H9 (cell line): Measurements from ENCODE around the gene LRP8. TPM values are rescaled to one million over a fixed set of nuclear protein-coding genes. Genes with fewer than 3 reads are reported as not detected.

Source experiments
- DNase-seq: peaks from one replicate; pipeline ENCODE4 v3.0.0-alpha.2; 2017
- H2AFZ ChIP-seq: one replicate; pipeline ENCODE4 v1.6.1; 2013; ENCODE audit warnings: mild to moderate bottlenecking, low read length, control low read depth, moderate library complexity
- H2AK5ac ChIP-seq: 2 replicates; pipeline ENCODE4 v1.6.1; 2013; ENCODE audit warnings: low read length, control low read depth, mixed read lengths; ENCODE audit not compliant: insufficient read length
- H2BK120ac ChIP-seq: one replicate; pipeline ENCODE4 v1.6.1; 2013; ENCODE audit warnings: low read depth, mild to moderate bottlenecking, low read length, control low read depth, inconsistent platforms; ENCODE audit not compliant: poor library complexity, severe bottlenecking
- H2BK12ac ChIP-seq: 2 replicates; pipeline ENCODE4 v1.6.1; 2013; ENCODE audit warnings: low read length, control low read depth, mixed read lengths, low read depth; ENCODE audit not compliant: insufficient read length
- H2BK15ac ChIP-seq: 2 replicates; pipeline ENCODE4 v1.6.1; 2013; ENCODE audit warnings: low read depth, low read length, control low read depth
- H2BK20ac ChIP-seq: one replicate; pipeline ENCODE4 v1.6.1; 2013; ENCODE audit warnings: low read depth, mild to moderate bottlenecking, low read length, control low read depth, inconsistent platforms; ENCODE audit not compliant: poor library complexity, severe bottlenecking
- H2BK5ac ChIP-seq: 2 replicates; pipeline ENCODE4 v1.6.1; 2013; ENCODE audit warnings: low read length, control low read depth, mixed read lengths; ENCODE audit not compliant: insufficient read length
- H3K14ac ChIP-seq: 2 replicates; pipeline ENCODE4 v1.6.1; 2013; ENCODE audit warnings: low read length, control low read depth; ENCODE audit not compliant: insufficient read depth
- H3K18ac ChIP-seq: 2 replicates; pipeline ENCODE4 v1.6.1; 2013; ENCODE audit warnings: low read depth, mild to moderate bottlenecking, mixed read lengths, low read length, control low read depth; ENCODE audit not compliant: insufficient read length
- H3K23ac ChIP-seq: 2 replicates; pipeline ENCODE4 v1.6.1; 2013; ENCODE audit warnings: low read length, control low read depth, mixed read lengths, low read depth; ENCODE audit not compliant: insufficient read length
- H3K23me2 ChIP-seq: 2 replicates; pipeline ENCODE4 v1.6.1; 2013; ENCODE audit warnings: low read depth, mild to moderate bottlenecking, mixed read lengths, low read length, control low read depth; ENCODE audit not compliant: insufficient read length, poor library complexity, severe bottlenecking
- H3K27ac ChIP-seq: 2 replicates; pipeline ENCODE4 v1.5.1; 2013; ENCODE audit warnings: low read length, control low read depth, mixed read lengths, low read depth; ENCODE audit not compliant: insufficient read length
- H3K27me3 ChIP-seq: 2 replicates; pipeline ENCODE4 v1.6.1; 2013; ENCODE audit warnings: low read length, control low read depth, inconsistent platforms; ENCODE audit not compliant: insufficient read depth
- H3K4ac ChIP-seq: 2 replicates; pipeline ENCODE4 v1.6.1; 2013; ENCODE audit warnings: low read depth, mild to moderate bottlenecking, control low read depth, inconsistent platforms, low read length, moderate library complexity
- H3K4me1 ChIP-seq: 2 replicates; pipeline ENCODE4 v1.6.1; 2013; ENCODE audit warnings: low read length, control low read depth, inconsistent platforms; ENCODE audit not compliant: insufficient read depth
- H3K4me2 ChIP-seq: 2 replicates; pipeline ENCODE4 v1.6.1; 2013; ENCODE audit warnings: low read length, control low read depth, mixed read lengths; ENCODE audit not compliant: insufficient read length, insufficient read depth
- H3K56ac ChIP-seq: 2 replicates; pipeline ENCODE4 v1.6.1; 2013; ENCODE audit warnings: low read depth, mild to moderate bottlenecking, mixed read lengths, low read length, control low read depth; ENCODE audit not compliant: insufficient read length
- H3K79me1 ChIP-seq: 2 replicates; pipeline ENCODE4 v1.6.1; 2013; ENCODE audit warnings: low read depth, mild to moderate bottlenecking, moderate library complexity, low read length, control low read depth, inconsistent platforms; ENCODE audit not compliant: insufficient read depth, poor library complexity, severe bottlenecking
- H3K79me2 ChIP-seq: 2 replicates; pipeline ENCODE4 v1.6.1; 2013; ENCODE audit warnings: low read length, control low read depth, inconsistent platforms; ENCODE audit not compliant: insufficient read depth
- H3K9ac ChIP-seq: 2 replicates; pipeline ENCODE4 v1.6.1; 2013; ENCODE audit warnings: low read length, control low read depth, mixed read lengths; ENCODE audit not compliant: insufficient read length; ENCODE audit errors: extremely low read depth
- H3K9me3 ChIP-seq: one replicate; pipeline ENCODE4 v1.6.1; 2013; ENCODE audit warnings: low read depth, low read length, inconsistent platforms; ENCODE audit not compliant: control insufficient read depth
- H3T11ph ChIP-seq: one replicate; pipeline ENCODE4 v1.6.1; 2013; ENCODE audit warnings: mild to moderate bottlenecking, low read length, control low read depth, inconsistent platforms
- H4K20me1 ChIP-seq: one replicate; pipeline ENCODE4 v1.6.1; 2013; ENCODE audit not compliant: control insufficient read depth, insufficient read length, insufficient read depth
- H4K5ac ChIP-seq: 2 replicates; pipeline ENCODE4 v1.6.1; 2013; ENCODE audit warnings: low read depth, mild to moderate bottlenecking, mixed read lengths, low read length, control low read depth; ENCODE audit not compliant: insufficient read length
- H4K8ac ChIP-seq: replicated peaks from 2 replicates; pipeline ENCODE4 v1.6.1; 2013; ENCODE audit warnings: low read length, control low read depth, mixed read lengths, low read depth; ENCODE audit not compliant: insufficient read length
- H4K91ac ChIP-seq: 2 replicates; pipeline ENCODE4 v1.6.1; 2013; ENCODE audit warnings: low read depth, mild to moderate bottlenecking, moderate library complexity, mixed read lengths, low read length, control low read depth; ENCODE audit not compliant: insufficient read length
- H3K27ac Mint-ChIP-seq, 3 experiments: 2 replicates in 2 of 3; 3 replicates in 1 of 3; pipeline ENCODE4 v1.8.0; 2020 to 2021; ENCODE audit warnings: mixed read lengths in 3 of 3, mild to moderate bottlenecking in 1 of 3, moderate library complexity in 1 of 3
- H3K27me3 Mint-ChIP-seq: 2 replicates; pipeline ENCODE4 v1.8.0; 2021; ENCODE audit warnings: low read depth, mild to moderate bottlenecking, moderate library complexity, mixed read lengths
- H3K36me3 Mint-ChIP-seq, 3 experiments: 2 replicates in 2 of 3; 3 replicates in 1 of 3; pipeline ENCODE4 v1.8.0; 2020 to 2021; ENCODE audit warnings: low read depth in 3 of 3, mixed read lengths in 3 of 3; ENCODE audit not compliant: insufficient read depth in 1 of 3
- H3K4me1 Mint-ChIP-seq, 2 experiments: 2 replicates each; pipeline ENCODE4 v1.8.0; 2020; ENCODE audit warnings: mixed read lengths in 2 of 2
- H3K4me3 Mint-ChIP-seq, 2 experiments: 2 replicates in 1 of 2; 3 replicates in 1 of 2; pipeline ENCODE4 v1.8.0; 2020 to 2021; ENCODE audit warnings: mild to moderate bottlenecking in 2 of 2, mixed read lengths in 2 of 2, moderate library complexity in 1 of 2
- H3K9me3 Mint-ChIP-seq, 2 experiments: 2 replicates in 1 of 2; 3 replicates in 1 of 2; pipeline ENCODE4 v1.8.0; 2020; ENCODE audit warnings: mild to moderate bottlenecking in 2 of 2, mixed read lengths in 2 of 2, moderate library complexity in 1 of 2
- CTCF ChIP-seq: fragments of 200-600 bp; sonication (generic); conservative IDR thresholded peaks from 3 replicates; pipeline ENCODE4 v1.8.0; 2021; ENCODE audit warnings: antibody characterized with exemption, mild to moderate bottlenecking
- WGBS: extraction: QIAGEN DNeasy Blood & Tissue Kit; methylation state at CpG from one replicate; pipeline ENCODE4 v1.1.7; 2013; ENCODE audit warnings: missing lambda C conversion rate, low lambda C conversion rate, mixed read lengths; ENCODE audit not compliant: insufficient read length; ENCODE audit errors: extremely low coverage; 5-methylcytosine and 5-hydroxymethylcytosine counted together
- total RNA-seq: library from RNA; stranded (reverse); gene quantifications from 2 replicates; pipeline ENCODE4 v1.2.1, GENCODE V29; 2021

Gene LRP8
- total RNA-seq, 1 experiment from 2014 or later: 78.6 TPM

DNA sequence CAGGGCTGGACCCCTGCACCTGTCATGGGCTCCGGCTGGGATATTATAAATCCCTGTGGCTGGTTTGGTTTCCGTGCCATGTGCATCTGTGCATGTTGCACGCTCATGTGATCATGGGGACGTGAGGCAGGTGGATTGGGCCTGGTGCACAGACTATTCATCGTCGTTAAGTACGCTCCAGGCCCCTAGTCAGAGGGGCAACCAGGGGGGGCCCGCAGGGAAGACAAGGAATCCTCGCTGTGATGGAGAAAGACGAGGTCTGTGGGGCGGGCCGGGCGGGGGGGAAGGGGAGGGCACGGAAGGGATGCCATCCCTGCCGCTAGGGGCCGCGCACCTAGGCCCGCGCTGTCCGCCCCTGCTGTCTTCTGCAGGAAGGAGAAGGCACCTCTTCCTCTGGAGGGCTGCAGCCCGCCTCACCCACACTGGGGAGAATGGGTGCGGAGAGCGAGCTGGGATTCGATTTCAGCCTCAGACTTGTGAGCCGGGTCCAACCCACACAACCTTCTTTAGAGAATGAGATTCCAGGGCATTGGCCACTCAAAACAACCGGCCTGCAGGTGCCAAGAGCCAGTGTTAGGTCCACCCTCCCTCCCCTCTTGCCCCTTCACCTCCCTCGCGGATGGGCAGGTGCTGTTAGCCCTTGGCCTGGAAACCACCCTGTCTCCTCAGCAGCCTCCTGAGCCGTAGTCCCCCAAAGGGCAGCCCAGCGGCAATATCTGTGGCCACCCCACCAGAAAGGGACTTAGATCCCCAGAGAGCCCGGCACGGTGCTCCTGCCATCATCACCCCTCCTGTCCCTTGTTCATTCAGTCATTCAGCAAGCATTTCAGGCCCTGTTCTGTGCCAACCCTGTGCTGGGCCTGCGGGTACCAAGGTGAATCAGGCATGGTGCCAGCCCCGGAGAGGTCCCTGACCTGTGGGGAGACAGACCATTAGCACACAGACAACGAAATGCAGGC, 950 bp upstream of the LRP8 start:
- Histone ChIP-seq H3K23me2 (peaks cover 19% of the 10 kb centered on the region), H4K91ac (no peak overlapping the region), H3K27me3 (no peaks in the 10 kb centered on the region), H3K4me1 (peaks cover 3% of the 10 kb centered on the region; the same call in 1 of the 2 replicates), H3K4ac (no peak overlapping the region), H3K79me2 (peaks cover 17% of the 10 kb centered on the region; the same call in 1 of the 2 replicates), H3K56ac (no peak overlapping the region), H2BK20ac (no peak overlapping the region), H3K14ac (no peak overlapping the region), H3K18ac (no peak overlapping the region), H3K27ac (no peak overlapping the region), H3K9me3 (no peaks in the 10 kb centered on the region), H3K9ac (no peak overlapping the region), H2BK120ac (no peak overlapping the region), H2AK5ac (no peak overlapping the region), H2BK15ac (no peak overlapping the region), H2AFZ (no peak overlapping the region), H3K23ac (no peak overlapping the region), H2BK12ac (no peak overlapping the region), H3T11ph (no peak overlapping the region), H4K5ac (no peak overlapping the region), H4K20me1 (no peaks in the 10 kb centered on the region), H2BK5ac (no peak overlapping the region), H4K8ac (no peak overlapping the region), H3K79me1 (peaks cover 6% of the 10 kb centered on the region), H3K4me2 (peak overlapping the region; percentile 84)
- Mint-ChIP-seq H3K9me3 (peaks cover 0 to 3% of the 10 kb centered on the region in 2 experiments; a peak in 1 of 5 replicates), H3K36me3 (peaks cover 17 to 27% (median 20%) of the 10 kb centered on the region in 3 experiments), H3K27ac (peak overlapping the region in 1 of 3 experiments; percentile 88; a peak in 2 of 7 replicates), H3K27me3 (peaks cover 8% of the 10 kb centered on the region), H3K4me3 (peak overlapping the region; percentile 91 to 98), H3K4me1 (peaks cover 21 to 25% of the 10 kb centered on the region in 2 experiments)
- TF ChIP-seq CTCF: peak; percentile 81
- no CpG with 5 or more reads among the region's 35 CpGs for WGBS
- peak; percentile 73 for DNase-seq
